GM21447 (cell line): ENCODE measurements around the gene UGT1A3.

Experiments
- ATAC-seq: cut with Tn5 transposase; IDR thresholded peaks from one replicate; pipeline ENCODE4 v1.9.1; 2021; ENCODE audit not compliant: unreplicated experiment

Gene UGT1A3

DNA sequence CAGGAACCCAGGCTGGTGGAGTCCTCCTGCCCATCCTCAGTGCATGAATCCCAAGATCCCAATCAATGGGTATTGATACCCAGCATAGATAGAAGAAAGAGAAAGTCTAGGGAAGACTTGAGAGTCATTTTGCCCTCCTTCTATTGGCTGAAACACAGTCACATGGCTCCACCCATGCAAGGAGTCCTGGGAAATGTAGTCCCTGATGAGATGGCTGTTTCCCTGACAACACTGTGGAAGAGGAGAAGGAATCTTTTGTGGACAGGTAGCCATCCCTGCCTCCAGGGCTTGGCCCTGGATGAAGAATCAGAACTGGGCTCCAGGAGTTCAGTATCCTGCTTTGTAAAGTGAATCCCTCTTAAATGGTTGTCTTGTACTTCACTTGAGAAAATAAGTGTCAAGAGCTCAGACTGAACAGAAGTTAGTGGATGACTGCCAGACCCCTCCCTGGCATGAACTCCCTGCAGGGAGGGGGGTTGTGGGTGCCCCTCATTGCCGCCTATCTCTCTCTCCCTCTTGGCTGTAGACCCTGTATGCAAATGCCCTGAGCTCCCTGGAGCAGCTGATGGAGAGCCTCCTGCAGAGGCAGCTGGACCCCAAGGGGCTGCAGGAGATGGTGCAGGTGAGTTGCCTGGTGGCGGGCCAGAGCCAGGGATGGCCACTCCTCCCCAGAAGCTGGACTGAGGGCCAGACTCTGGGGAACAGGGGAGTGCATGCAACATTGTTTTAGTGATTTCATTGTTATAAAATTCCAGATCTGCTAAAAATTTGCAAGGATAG lies 85.4 kb downstream of the UGT1A3 start:
- no peak for ATAC-seq

DNA sequence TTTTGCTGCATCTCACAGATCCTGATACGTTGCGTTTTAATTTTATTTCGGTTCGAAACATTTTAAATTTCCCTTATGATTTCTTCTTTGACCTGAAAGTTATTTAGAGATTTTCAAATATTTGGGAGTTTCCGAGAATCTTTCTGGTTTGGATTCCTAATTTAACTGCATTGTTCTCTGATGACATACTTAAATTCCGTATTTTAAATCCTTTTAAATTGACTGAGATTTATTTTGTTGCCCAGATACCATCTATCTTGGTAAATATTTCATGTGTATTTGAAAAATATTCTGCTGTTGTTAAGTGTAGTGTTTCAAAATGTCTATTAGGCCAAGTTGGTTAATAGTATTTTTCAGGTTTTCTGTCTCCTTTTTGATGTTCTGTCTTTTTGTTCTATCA lies 87.0 kb downstream of the UGT1A3 start:
- no peak for ATAC-seq

DNA sequence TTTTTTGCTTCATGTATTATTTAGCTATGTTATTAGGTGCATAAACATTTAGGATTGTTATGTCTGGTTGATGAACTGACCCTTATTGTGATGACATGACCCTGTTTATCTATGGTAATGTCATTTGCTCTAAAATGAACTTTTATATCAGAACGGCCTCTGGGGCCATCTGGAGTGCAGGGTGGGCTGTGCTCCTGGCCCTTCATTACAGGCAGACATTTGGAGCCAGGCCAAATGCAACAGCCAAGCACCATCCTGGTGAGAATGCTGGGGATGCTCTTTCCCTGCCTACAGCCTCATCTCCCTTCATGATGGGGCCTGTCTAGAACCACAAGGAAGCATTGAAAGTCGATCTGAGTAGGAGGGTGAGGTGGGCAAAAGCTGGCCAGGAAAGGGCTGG lies 87.5 kb downstream of the UGT1A3 start:
- no peak for ATAC-seq

DNA sequence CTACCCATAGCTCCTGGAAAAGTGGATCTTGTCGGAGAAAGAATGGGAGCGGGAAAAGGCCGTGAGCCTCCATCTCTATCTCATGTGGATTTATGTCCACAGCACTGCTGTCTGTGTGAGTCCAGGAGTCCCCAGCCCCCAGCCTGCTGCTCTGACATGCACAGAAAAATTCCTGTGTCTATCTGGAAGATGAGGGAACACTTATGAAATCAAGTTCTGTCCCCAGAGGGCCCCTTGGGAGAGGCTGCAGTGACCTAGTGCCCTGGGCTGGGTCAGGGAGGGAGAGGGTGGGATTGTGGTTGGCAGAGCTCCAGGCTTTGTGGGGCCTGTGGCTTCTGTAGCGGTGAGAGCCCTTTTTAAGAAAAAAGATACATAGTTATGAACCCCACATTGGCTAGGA lies 87.9 kb downstream of the UGT1A3 start:
- no peak for ATAC-seq

DNA sequence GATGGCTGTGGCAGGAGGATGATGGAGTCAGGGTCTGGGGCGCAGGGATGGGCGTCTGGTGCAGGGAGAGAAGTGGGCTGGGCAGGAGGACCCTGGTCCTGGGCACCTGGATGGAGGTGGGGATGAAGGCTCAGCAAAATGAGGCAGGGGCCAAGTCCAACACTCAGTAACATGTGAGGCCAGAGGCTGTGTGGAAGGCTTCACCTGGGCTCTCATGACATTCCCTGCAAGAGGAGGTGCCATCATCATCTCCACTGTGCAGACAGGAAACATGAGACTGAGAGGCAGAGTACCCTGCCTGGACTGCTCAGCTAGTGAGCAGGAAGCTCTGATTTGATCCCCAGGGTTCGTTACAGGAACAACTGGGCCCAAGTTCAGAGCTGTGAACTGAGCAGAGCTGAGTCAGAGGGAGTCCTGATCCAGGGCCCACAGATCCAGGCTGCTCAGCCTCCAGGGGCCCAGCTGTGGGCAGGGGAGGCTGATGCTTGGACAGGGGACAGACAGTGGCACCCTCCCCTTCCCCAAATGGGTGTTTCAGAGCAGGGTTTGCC lies 88.6 kb downstream of the UGT1A3 start:
- ATAC-seq: no peak

DNA sequence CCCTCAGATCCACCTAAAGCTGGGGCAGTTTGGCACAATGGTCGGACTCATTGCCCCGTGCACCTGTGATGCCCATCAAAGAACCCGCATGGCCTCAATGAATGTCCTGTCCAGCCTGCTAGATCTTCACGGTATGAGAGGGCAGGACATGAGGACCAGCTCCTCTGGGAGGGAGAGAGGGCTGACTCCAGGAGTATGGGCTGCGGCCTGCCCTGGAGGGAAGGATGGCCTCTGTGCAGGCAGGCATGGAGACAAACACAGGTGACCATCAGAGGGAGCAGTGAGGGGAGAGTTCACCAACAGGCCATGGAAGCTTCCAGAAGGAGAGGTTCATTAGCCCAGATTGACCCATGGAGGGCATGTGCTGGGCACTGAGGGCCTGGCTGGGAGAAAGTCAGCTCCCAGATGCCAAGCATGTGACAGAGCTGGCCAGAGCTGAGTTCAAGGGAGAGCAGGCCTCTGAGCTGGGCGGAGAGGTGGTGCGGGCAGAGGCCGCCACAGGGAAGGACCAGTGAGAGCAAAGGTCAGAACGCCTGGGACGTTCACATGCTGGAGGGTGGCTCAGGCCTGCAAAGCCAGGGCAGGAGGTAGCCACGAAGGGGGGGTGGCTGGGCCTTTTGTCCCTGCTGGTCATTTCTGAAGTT lies 89.3 kb downstream of the UGT1A3 start:
- no peak for ATAC-seq

DNA sequence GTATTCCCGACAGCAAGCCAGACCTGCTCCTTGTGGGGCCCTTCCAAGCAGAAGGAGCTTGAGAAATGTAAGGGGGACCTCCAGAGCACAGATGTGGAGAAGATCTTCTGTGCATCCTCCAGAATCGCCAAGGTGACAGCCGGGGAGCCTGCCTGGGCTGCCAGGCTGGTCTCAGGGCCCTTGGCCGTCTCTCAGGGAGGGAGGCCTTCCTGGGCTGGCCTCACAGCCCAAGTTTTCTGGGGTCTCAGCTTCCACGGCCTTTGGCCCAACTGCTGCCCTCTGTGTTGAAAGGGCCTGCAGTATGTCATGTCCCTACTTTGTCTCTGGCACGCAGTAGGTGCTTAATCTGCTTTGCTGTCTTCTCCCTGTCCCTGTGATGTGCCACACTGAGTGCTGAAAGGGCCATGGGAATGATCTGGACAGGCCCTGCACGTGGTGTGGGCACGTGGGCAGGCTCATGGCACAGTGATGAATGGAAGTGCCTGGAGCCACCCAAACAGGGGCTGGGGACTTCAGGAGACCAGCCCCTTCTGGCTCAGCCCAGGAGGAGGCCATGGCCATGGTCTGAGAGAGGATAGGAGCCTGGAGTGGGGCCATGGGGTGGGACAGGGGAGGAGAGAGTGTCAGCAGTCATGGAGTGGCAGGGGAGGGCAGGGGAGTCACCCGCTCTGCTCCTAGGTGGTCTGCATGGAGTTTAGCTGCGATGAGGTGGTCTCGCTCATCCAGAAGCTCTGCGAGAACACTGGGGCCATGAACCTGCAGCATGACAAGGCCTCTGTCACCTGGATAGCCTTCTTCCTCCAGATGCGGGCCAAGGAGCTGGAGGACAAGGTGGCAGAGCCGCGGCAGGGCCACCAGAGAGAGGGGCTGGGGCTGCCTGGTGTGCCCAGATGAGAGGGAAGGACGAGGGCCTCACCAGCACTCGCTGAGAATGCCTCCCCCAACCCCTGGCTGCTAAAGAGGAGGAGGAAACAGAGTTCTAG lies 90.1 kb downstream of the UGT1A3 start:
- no peak for ATAC-seq

DNA sequence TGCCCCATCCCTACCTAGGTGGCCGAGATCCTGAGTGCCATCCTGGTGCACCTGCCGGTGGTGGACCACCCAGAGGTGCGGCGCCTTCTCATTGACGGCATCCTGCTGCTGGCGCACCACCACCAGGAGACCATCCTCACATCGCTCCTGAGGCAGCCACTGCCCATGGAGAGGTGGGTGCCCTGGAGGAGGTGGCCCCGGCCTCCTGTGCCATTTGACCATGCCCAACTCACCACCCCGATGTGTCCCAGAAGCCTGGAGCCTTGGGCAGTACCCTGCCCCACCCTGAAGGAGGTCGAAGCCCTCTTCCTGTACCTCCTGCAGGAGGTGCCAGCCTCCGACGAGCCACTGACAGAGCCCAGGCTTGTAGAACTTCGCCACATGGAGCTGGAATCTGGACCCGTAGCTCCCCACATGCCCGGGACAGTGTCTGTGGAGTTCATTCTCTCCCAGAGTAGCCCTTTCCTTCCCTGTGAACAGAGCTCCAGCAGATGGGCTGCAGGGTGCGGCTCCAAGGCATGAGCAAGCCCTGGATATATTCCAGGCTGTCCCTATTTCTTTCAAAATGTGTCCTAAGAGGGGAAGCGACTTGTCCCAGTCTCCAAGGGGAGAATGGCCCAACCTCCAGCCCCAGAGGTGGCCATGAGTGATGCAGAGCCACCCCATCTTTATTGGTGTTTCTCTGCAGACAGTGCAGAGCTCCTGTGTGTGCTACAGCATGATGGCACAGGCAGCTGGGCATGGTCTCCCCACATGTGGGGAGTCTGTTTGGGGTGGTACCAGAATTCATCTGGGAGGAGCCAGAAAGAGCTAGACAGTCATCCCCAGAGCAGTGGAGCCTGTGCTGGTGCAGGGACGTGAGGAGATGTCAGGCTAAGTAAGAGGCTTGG lies 91.3 kb downstream of the UGT1A3 start:
- ATAC-seq: no peak

DNA sequence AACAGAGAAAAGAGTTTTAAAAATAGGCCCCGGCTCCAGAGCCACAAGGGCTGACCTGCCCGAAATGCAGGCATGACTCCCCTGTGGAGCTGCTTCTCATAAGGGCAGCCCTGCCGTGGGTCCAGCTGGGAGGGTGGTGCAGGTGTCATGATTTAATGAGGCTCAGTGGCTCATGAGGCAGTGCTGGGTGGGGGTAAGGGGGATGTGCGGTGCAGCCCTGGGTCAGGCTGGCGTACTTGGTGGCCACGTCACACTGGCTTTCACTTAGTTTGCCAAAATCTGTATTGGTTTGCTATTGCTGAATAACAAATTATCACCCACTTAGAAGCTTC lies 91.9 kb downstream of the UGT1A3 start:
- ATAC-seq: no peak

DNA sequence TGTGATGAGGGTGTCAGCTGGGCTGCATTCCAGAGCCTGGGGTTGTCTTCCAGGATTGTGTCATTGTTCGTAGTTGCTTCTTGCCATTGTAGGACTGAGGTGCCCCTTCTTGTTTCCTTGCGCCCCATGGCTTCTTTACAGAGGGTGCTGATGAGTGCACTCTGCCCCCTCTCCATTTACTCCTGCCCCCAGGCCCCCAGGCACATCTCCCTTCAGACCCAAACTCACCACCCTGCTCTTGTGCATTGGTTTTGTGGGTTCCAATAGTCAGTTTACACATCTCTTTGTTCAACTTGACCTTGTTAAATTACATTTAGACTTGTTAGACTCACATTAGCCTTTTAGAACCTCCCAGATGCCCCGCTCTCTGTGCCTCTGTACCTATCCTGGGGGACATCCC lies 92.4 kb downstream of the UGT1A3 start:
- no peak for ATAC-seq

DNA sequence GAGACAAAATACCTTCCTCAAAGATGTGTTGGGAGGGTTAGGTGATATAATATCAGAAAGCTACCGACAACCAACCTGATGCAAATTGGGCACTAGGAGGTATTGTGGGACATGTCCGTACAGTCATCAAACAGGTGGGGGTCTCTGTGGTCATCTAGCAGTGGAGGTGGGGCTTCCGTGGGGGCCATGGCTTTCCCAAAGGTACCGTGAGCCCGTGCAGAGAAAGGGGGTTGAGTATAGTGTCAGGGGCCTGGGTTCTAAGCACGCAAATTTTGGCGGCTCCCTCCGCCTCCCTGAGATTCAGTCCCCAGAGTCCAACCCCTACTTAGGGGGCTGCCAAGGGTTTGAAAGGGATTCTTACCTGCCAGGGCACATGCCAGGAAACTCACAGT lies 92.9 kb downstream of the UGT1A3 start:
- ATAC-seq: no peak

DNA sequence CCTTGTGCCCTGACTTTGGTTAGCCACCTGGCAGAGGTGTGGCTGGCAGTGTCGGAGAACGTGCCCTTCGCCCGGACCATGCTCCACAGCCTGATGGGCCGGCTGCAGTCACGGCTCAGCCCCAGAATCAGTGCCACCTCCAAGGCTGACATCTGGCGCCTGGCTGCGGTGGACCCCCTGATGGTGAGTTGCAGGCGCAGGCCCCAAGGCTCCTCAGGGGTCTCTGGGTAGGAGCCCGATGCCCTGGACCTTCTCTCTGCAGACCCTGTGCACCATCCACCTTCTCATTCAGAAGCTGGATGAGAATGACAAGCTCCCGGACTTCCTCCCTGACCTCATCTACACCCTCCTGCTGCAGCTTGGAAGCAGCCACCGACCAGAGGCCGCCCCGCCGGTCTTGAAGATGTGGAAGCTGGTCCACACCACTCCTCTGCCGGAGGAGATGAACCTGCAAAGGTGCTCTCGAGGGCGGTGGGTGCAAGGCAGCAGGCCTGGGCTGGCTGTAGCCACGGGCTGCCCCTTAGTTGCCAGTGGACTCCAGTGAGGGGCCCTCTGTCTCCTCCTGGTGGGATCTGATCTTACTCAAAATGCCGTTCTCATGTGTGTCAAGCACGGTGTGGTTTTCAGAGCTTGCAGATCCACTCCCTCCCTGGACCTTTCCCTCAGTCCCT lies 93.4 kb downstream of the UGT1A3 start:
- ATAC-seq: no peak
